Epithelial cell of esophagus (primary cell): ENCODE results near the gene CIDEC.

Experiments
- DNase-seq: peaks from one replicate; pipeline ENCODE4 v3.0.0; 2010; ENCODE audit warnings: low read depth
- H3K4me3 ChIP-seq: 2 replicates; pipeline ENCODE4 v1.5.1; 2011; ENCODE audit warnings: mild to moderate bottlenecking, low read length, control low read depth
- CTCF ChIP-seq: IDR thresholded peaks from 2 replicates; pipeline ENCODE4 v1.5.1; 2011; ENCODE audit warnings: low read depth, mild to moderate bottlenecking, low read length, control low read depth, inconsistent platforms; ENCODE audit not compliant: insufficient read depth; ENCODE audit errors: missing control alignments

The CIDEC gene

GRCh38 chr3:9891072-9891622 lies 11.1 kb upstream of the CIDEC start:
- TF ChIP-seq CTCF = no peak
- peak overlapping the region; percentile 80 for H3K4me3 ChIP-seq

GRCh38 chr3:9890249-9891071 lies 10.4 kb upstream of the CIDEC start, which contains the start of gene JAGN1:
Gene JAGN1 (plus strand): TSS chr3:9890610. CDS start chr3:9890723, 113 bp downstream.
- DNase-seq = peak; percentile 90

More at GRCh38 chr3:9891072-9891622, 11.1 kb upstream of the CIDEC start:
- DNase-seq = no peak

GRCh38 chr3:9889405-9889804 lies 9.4 kb upstream of the CIDEC start:
- no peak overlapping the region for H3K4me3 ChIP-seq
- TF ChIP-seq CTCF = no peak
- DNase-seq = no peak

More at GRCh38 chr3:9890249-9891071, 10.4 kb upstream of the CIDEC start, which contains the start of gene JAGN1:
- no peak for TF ChIP-seq CTCF
- H3K4me3 ChIP-seq = peak within 1 kb of the TSS; percentile 80

- H3K4me3 ChIP-seq = no peak overlapping the region
- no peak for TF ChIP-seq CTCF
- DNase-seq = no peak
Observed at GRCh38 chr3:9888540-9888939, 8.5 kb upstream of the CIDEC start.

GRCh38 chr3:9887480-9887879 lies 7.4 kb upstream of the CIDEC start:
- TF ChIP-seq CTCF = no peak
- DNase-seq = no peak
- no peak overlapping the region for H3K4me3 ChIP-seq

GRCh38 chr3:9886328-9886727 lies 6.3 kb upstream of the CIDEC start:
- no peak for TF ChIP-seq CTCF

More at GRCh38 chr3:9886328-9886727, 6.3 kb upstream of the CIDEC start:
- H3K4me3 ChIP-seq = no peak overlapping the region
- no peak for DNase-seq
